Ecto neural progenitor cell (in vitro differentiated cells): ENCODE data around the gene GAB4.

Source experiments
- DNase-seq: peaks from one replicate; pipeline ENCODE4 v3.0.0-alpha.2; 2018; ENCODE audit warnings: low spot score

GAB4 gene

DNA sequence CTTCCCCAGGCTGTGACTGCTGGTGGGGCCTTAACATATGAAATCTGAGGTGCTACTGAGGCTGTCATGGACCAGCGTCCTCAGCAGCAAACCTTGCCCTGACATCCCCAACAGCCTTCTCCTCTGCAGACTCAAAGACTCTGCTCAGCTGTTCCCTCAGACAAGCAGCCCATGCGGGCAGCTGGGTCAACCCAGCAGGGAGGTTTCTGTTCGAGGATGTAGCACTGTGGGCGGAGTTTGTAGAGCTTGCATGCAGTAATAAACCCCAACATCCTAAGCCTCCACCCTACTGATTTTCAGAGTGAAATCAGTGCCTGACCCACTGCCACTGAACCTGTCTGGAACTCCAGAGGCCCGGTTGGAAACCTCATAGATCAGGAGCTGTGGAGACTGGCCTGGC is 94.0 kb downstream of the GAB4 start:
- no peak for DNase-seq

DNA sequence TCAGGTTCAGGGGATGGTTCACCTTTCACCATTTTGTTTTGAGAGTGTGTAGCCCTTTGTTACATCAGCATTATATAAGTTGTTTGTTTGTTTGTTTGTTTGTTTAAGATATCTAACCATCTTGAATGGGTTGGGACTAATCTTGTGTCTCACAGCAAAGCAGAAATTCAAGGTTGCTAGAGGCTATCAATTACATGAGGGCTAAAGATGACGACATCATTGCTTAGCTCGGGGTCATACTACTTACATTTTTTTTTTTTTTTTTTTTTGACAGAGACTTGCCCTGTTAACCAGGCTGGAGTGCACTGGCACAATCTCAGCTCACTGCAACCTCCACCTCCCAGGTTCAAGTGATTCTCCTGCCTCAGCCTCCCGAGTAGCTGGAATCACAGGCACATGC is 95.7 kb downstream of the GAB4 start:
- DNase-seq, result no peak
